GM12878 (cell line): ENCODE data around the gene TTC31. TPM values are rescaled to one million over a fixed set of nuclear protein-coding genes. Genes with fewer than 3 reads are reported as not detected.

Experiments used
- CBX5 ChIP-seq: sonication (generic); IDR thresholded peaks from 2 replicates; pipeline ENCODE4 v1.6.1; 2016; ENCODE audit warnings: low read depth, moderate library complexity, mild to moderate bottlenecking, inconsistent platforms
- FOXM1 ChIP-seq: IDR thresholded peaks from 2 replicates; pipeline ENCODE4 v1.6.1; 2012; ENCODE audit warnings: low read depth, mild to moderate bottlenecking, inconsistent platforms, low read length, moderate library complexity
- GATAD2B ChIP-seq: fragments of 450-650 bp; conservative IDR thresholded peaks from 2 replicates; pipeline ENCODE4 v1.6.1; 2017; ENCODE audit warnings: low read depth, mild to moderate bottlenecking, moderate library complexity
- HCFC1 ChIP-seq: fragments of 150-350 bp; IDR thresholded peaks from 2 replicates; pipeline ENCODE4 v1.6.1; 2014; ENCODE audit warnings: low read length
- HDAC2 ChIP-seq: fragments of 200-600 bp; sonication (generic); IDR thresholded peaks from 2 replicates; pipeline ENCODE4 v1.6.1; 2017
- HDGF ChIP-seq: fragments of 450-650 bp; IDR thresholded peaks from 2 replicates; pipeline ENCODE4 v1.6.1; 2016; ENCODE audit warnings: antibody characterized with exemption
- NR2C1 ChIP-seq: fragments of 450-650 bp; IDR thresholded peaks from 2 replicates; pipeline ENCODE4 v1.6.1; 2017; ENCODE audit warnings: antibody characterized with exemption, mild to moderate bottlenecking, moderate library complexity
- POLR2AphosphoS5 ChIP-seq: IDR thresholded peaks from 2 replicates; pipeline ENCODE4 v1.6.1; 2011; ENCODE audit warnings: mild to moderate bottlenecking, low read length, inconsistent platforms
- RFX5 ChIP-seq: IDR thresholded peaks from 2 replicates; pipeline ENCODE4 v1.6.1; 2011; ENCODE audit warnings: low read depth, low read length, improper control_type of control experiment
- SMARCA5 ChIP-seq: fragments of 450-650 bp; IDR thresholded peaks from 2 replicates; pipeline ENCODE4 v1.6.1; 2017; ENCODE audit warnings: mild to moderate bottlenecking
- SRF ChIP-seq, 2 experiments: IDR thresholded peaks; 2 replicates each; pipeline ENCODE4 v1.6.1; 2011; ENCODE audit warnings: low read depth in 2 of 2, low read length in 2 of 2, mild to moderate bottlenecking in 1 of 2, moderate library complexity in 1 of 2
- TAF1 ChIP-seq: IDR thresholded peaks from 2 replicates; pipeline ENCODE4 v1.6.1; 2011; ENCODE audit warnings: mild to moderate bottlenecking, low read depth, low read length, borderline replicate concordance
- TCF12 ChIP-seq: IDR thresholded peaks from 2 replicates; pipeline ENCODE4 v1.6.1; 2011; ENCODE audit warnings: low read depth, mild to moderate bottlenecking, low read length
- ZSCAN29 ChIP-seq: fragments of 450-650 bp; IDR thresholded peaks from 2 replicates; pipeline ENCODE4 v1.6.1; 2017; ENCODE audit warnings: mild to moderate bottlenecking, moderate library complexity
- polyA plus RNA-seq, 11 experiments: library from polyadenylated mRNA; depleted of rRNA in 4 of 11; unstranded in 6 of 11; stranded (reverse) in 5 of 11; fragments of >200 nt; fragmentation: Nextera tagmentation in 4 of 11; fragmentation: Illumina TruSeq in 1 of 11; extraction: Ambion mirVana in 4 of 11; extraction: Trizol in 1 of 11; gene quantifications; 1 replicate in 1 of 11; 2 replicates in 10 of 11; pipeline versions ENCODE4 v1.2.1 to v1.2.3, GENCODE V29; 2011 to 2016; ENCODE audit warnings: inconsistent platforms in 2 of 11, missing spikeins in 2 of 11, low read depth in 1 of 11
- total RNA-seq, 4 experiments: library from RNA; depleted of rRNA in 3 of 4; stranded (reverse); fragments of >200 nt in 3 of 4; fragmentation: Illumina TruSeq in 1 of 4; extraction: Trizol in 1 of 4; gene quantifications; 2 replicates each; pipeline versions ENCODE4 v1.2.1 to v1.2.3, GENCODE V29; 2013 to 2021
- TF ChIP-seq, protein P1 (sequence below): fragments of 450-650 bp; formaldehyde crosslinking; IDR thresholded peaks from 2 replicates; pipeline ENCODE4 v1.4.0; 2022; ENCODE audit warnings: mild to moderate bottlenecking, moderate library complexity
- TF ChIP-seq, protein P2 (sequence below): IDR thresholded peaks from 2 replicates; pipeline ENCODE4 v1.6.1; 2011; ENCODE audit warnings: mild to moderate bottlenecking, low read depth, low read length, moderate library complexity; ENCODE audit not compliant: insufficient replicate concordance
- TF ChIP-seq, protein P3 (sequence below): fragments of 450-650 bp; IDR thresholded peaks from 2 replicates; pipeline ENCODE4 v1.6.1; 2016; ENCODE audit warnings: mild to moderate bottlenecking
- TF ChIP-seq, protein P4 (sequence below): IDR thresholded peaks from 2 replicates; pipeline ENCODE4 v1.6.1; 2012; ENCODE audit warnings: improper control_type of control experiment, low read depth, low read length; ENCODE audit not compliant: insufficient replicate concordance

The TTC31 gene
- total and polyA plus RNA-seq, 10 of the 15 experiments (the other 5 are each of a cell fraction or from before 2014, with no cell fraction given) = 6.5 to 34.9 (median 25.9) TPM

DNA sequence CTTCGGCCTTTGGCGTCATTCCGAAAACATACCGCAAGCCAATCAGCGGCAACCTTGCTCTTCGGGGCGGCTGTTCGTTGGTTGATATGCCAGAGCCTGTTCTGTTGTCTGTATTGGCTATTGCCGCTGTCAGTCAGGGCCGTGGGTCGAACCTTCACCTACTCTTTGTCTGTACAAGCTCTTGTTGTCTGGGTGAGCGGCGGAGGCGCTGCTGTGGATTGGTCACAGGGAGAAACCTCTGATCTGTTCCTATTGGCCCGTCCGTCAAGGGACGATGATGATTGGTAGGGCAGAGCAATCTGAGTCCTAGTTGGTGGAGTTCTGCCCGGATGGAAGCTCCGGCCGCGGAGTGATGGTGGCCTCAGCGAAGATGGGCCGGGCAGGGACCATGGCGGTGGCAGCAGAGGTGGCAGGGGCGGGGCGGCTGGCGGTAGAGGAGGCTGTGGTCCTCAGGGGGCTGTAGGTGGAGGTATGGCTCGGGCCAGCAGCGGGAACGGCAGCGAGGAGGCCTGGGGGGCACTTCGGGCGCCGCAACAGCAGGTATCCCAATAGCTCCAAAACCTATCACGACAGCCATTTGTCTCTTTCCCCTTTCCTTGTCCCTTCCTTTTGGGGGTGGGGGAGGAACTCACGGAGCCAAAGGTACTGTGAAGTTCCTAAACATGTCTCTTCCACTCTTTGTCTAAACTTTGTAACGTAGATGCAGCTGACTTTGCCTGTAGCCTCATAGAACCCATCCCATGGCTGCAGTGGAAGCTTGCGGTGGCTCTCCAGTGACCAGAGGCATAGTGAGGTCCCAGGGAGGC lies 24.5 kb upstream of the TTC31 start, which contains the start of gene WBP1 (continued):
- TF ChIP-seq, protein P1, sequence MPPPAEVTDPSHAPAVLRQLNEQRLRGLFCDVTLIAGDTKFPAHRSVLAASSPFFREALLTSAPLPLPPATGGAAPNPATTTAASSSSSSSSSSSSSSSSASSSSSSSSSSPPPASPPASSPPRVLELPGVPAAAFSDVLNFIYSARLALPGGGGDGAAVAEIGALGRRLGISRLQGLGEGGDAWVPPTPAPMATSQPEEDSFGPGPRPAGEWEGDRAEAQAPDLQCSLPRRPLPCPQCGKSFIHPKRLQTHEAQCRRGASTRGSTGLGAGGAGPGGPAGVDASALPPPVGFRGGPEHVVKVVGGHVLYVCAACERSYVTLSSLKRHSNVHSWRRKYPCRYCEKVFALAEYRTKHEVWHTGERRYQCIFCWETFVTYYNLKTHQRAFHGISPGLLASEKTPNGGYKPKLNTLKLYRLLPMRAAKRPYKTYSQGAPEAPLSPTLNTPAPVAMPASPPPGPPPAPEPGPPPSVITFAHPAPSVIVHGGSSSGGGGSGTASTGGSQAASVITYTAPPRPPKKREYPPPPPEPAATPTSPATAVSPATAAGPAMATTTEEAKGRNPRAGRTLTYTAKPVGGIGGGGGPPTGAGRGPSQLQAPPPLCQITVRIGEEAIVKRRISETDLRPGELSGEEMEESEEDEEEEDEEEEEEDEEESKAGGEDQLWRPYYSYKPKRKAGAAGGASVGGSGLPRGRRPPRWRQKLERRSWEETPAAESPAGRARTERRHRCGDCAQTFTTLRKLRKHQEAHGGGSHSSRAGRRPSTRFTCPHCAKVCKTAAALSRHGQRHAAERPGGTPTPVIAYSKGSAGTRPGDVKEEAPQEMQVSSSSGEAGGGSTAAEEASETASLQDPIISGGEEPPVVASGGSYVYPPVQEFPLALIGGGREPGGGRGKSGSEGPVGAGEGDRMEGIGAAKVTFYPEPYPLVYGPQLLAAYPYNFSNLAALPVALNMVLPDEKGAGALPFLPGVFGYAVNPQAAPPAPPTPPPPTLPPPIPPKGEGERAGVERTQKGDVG (CRISPR knock-in tag) = no peak
- TF ChIP-seq, protein P2, sequence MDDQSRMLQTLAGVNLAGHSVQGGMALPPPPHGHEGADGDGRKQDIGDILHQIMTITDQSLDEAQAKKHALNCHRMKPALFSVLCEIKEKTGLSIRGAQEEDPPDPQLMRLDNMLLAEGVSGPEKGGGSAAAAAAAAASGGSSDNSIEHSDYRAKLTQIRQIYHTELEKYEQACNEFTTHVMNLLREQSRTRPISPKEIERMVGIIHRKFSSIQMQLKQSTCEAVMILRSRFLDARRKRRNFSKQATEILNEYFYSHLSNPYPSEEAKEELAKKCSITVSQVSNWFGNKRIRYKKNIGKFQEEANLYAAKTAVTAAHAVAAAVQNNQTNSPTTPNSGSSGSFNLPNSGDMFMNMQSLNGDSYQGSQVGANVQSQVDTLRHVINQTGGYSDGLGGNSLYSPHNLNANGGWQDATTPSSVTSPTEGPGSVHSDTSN = peak; percentile 98
- TF ChIP-seq RFX5 = peak; percentile 89
- no peak for TF ChIP-seq TCF12
- no peak; the same call in 1 of the 2 replicates for TF ChIP-seq HCFC1
- no peak for TF ChIP-seq TAF1
- no peak for TF ChIP-seq GATAD2B
- TF ChIP-seq, protein P3, sequence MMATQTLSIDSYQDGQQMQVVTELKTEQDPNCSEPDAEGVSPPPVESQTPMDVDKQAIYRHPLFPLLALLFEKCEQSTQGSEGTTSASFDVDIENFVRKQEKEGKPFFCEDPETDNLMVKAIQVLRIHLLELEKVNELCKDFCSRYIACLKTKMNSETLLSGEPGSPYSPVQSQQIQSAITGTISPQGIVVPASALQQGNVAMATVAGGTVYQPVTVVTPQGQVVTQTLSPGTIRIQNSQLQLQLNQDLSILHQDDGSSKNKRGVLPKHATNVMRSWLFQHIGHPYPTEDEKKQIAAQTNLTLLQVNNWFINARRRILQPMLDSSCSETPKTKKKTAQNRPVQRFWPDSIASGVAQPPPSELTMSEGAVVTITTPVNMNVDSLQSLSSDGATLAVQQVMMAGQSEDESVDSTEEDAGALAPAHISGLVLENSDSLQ = peak; percentile 100
- no peak for TF ChIP-seq CBX5
- peak; percentile 68; the same call in 1 of the 2 replicates for TF ChIP-seq HDGF
- no peak for TF ChIP-seq ZSCAN29
- TF ChIP-seq SMARCA5 = no peak
- TF ChIP-seq POLR2AphosphoS5 = no peak; the same call in 1 of the 2 replicates
- TF ChIP-seq NR2C1 = no peak
- no peak for TF ChIP-seq HDAC2
- TF ChIP-seq, protein P4, sequence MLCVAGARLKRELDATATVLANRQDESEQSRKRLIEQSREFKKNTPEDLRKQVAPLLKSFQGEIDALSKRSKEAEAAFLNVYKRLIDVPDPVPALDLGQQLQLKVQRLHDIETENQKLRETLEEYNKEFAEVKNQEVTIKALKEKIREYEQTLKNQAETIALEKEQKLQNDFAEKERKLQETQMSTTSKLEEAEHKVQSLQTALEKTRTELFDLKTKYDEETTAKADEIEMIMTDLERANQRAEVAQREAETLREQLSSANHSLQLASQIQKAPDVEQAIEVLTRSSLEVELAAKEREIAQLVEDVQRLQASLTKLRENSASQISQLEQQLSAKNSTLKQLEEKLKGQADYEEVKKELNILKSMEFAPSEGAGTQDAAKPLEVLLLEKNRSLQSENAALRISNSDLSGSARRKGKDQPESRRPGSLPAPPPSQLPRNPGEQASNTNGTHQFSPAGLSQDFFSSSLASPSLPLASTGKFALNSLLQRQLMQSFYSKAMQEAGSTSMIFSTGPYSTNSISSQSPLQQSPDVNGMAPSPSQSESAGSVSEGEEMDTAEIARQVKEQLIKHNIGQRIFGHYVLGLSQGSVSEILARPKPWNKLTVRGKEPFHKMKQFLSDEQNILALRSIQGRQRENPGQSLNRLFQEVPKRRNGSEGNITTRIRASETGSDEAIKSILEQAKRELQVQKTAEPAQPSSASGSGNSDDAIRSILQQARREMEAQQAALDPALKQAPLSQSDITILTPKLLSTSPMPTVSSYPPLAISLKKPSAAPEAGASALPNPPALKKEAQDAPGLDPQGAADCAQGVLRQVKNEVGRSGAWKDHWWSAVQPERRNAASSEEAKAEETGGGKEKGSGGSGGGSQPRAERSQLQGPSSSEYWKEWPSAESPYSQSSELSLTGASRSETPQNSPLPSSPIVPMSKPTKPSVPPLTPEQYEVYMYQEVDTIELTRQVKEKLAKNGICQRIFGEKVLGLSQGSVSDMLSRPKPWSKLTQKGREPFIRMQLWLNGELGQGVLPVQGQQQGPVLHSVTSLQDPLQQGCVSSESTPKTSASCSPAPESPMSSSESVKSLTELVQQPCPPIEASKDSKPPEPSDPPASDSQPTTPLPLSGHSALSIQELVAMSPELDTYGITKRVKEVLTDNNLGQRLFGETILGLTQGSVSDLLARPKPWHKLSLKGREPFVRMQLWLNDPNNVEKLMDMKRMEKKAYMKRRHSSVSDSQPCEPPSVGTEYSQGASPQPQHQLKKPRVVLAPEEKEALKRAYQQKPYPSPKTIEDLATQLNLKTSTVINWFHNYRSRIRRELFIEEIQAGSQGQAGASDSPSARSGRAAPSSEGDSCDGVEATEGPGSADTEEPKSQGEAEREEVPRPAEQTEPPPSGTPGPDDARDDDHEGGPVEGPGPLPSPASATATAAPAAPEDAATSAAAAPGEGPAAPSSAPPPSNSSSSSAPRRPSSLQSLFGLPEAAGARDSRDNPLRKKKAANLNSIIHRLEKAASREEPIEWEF = no peak
- peak; percentile 56; the same call in 1 of the 2 replicates for TF ChIP-seq FOXM1
- no peak for TF ChIP-seq SRF (IDR thresholded peaks at IDR 0.05; ENCODE audit: low read depth in 2 of 2, low read length in 2 of 2)
